ENCODE results near the gene FBXO46. TPM values are rescaled to one million over a fixed set of nuclear protein-coding genes. Genes with fewer than 3 reads are reported as not detected.

Gene FBXO46
- total RNA-seq, 1 donor from 2014 or later: 29.9 TPM

- Mint-ChIP-seq H3K36me3 (ENCODE audit: low read depth, unreplicated experiment) (no peaks in the 10 kb centered on the region), H3K27me3 (ENCODE audit: unreplicated experiment) (peaks cover 15% of the 10 kb centered on the region), H3K4me1 (ENCODE audit: unreplicated experiment) (peaks cover 10% of the 10 kb centered on the region), H3K4me3 (ENCODE audit: unreplicated experiment) (no peak overlapping the region), H3K9me3 (ENCODE audit: unreplicated experiment) (no peaks in the 10 kb centered on the region), H3K27ac (ENCODE audit: unreplicated experiment) (no peak overlapping the region)
- TF ChIP-seq CTCF (IDR thresholded peaks at IDR 0.05; ENCODE audit: unreplicated experiment): no peak
- no peak for DNase-seq (ENCODE audit: low spot score)
Measured at GRCh38 chr19:45765702-45766295, 35.1 kb upstream of the FBXO46 start.

GRCh38 chr19:45764945-45765701, 34.4 kb upstream of the FBXO46 start:
- peaks cover 15% of the 10 kb centered on the region for H3K27me3 Mint-ChIP-seq (ENCODE audit: unreplicated experiment)
- peak overlapping the region; percentile 13 for H3K27ac Mint-ChIP-seq (ENCODE audit: unreplicated experiment)
- no peak for DNase-seq (ENCODE audit: low spot score)
- H3K36me3 Mint-ChIP-seq (ENCODE audit: low read depth, unreplicated experiment): no peaks in the 10 kb centered on the region
- peaks cover 10% of the 10 kb centered on the region for H3K4me1 Mint-ChIP-seq (ENCODE audit: unreplicated experiment)
- no peaks in the 10 kb centered on the region for H3K9me3 Mint-ChIP-seq (ENCODE audit: unreplicated experiment)
- TF ChIP-seq CTCF (IDR thresholded peaks at IDR 0.05; ENCODE audit: unreplicated experiment): no peak
- peak overlapping the region; percentile 25 for H3K4me3 Mint-ChIP-seq (ENCODE audit: unreplicated experiment)

GRCh38 chr19:45764475-45764874, 33.8 kb upstream of the FBXO46 start:
- no peaks in the 10 kb centered on the region for H3K9me3 Mint-ChIP-seq (ENCODE audit: unreplicated experiment)
- peaks cover 11% of the 10 kb centered on the region for H3K27me3 Mint-ChIP-seq (ENCODE audit: unreplicated experiment)
- no peak overlapping the region for H3K4me3 Mint-ChIP-seq (ENCODE audit: unreplicated experiment)
- H3K36me3 Mint-ChIP-seq (ENCODE audit: low read depth, unreplicated experiment): no peaks in the 10 kb centered on the region
- H3K4me1 Mint-ChIP-seq (ENCODE audit: unreplicated experiment): peaks cover 6% of the 10 kb centered on the region
- peak; percentile 20 for TF ChIP-seq CTCF (IDR thresholded peaks at IDR 0.05; ENCODE audit: unreplicated experiment)
- DNase-seq (ENCODE audit: low spot score): no peak
- peak overlapping the region; percentile 13 for H3K27ac Mint-ChIP-seq (ENCODE audit: unreplicated experiment)

- peaks cover 8% of the 10 kb centered on the region for H3K27me3 Mint-ChIP-seq (ENCODE audit: unreplicated experiment)
- no peaks in the 10 kb centered on the region for H3K9me3 Mint-ChIP-seq (ENCODE audit: unreplicated experiment)
- no peak for DNase-seq (ENCODE audit: low spot score)
- H3K4me3 Mint-ChIP-seq (ENCODE audit: unreplicated experiment): no peak overlapping the region
- no peak overlapping the region for H3K27ac Mint-ChIP-seq (ENCODE audit: unreplicated experiment)
- peaks cover 6% of the 10 kb centered on the region for H3K4me1 Mint-ChIP-seq (ENCODE audit: unreplicated experiment)
- no peak for TF ChIP-seq CTCF (IDR thresholded peaks at IDR 0.05; ENCODE audit: unreplicated experiment)
- H3K36me3 Mint-ChIP-seq (ENCODE audit: low read depth, unreplicated experiment): no peaks in the 10 kb centered on the region
Measured at GRCh38 chr19:45763691-45764294, 33.1 kb upstream of the FBXO46 start.

All from endothelial cell (in vitro differentiated cells).